Measurements from ENCODE around the gene MAGEA9.
"Not testable (repeated sequence)": the region's sequence is repeated elsewhere in the genome, so short reads cannot be mapped to it uniquely, and the experiment has no call there.

The MAGEA9 gene

DNA sequence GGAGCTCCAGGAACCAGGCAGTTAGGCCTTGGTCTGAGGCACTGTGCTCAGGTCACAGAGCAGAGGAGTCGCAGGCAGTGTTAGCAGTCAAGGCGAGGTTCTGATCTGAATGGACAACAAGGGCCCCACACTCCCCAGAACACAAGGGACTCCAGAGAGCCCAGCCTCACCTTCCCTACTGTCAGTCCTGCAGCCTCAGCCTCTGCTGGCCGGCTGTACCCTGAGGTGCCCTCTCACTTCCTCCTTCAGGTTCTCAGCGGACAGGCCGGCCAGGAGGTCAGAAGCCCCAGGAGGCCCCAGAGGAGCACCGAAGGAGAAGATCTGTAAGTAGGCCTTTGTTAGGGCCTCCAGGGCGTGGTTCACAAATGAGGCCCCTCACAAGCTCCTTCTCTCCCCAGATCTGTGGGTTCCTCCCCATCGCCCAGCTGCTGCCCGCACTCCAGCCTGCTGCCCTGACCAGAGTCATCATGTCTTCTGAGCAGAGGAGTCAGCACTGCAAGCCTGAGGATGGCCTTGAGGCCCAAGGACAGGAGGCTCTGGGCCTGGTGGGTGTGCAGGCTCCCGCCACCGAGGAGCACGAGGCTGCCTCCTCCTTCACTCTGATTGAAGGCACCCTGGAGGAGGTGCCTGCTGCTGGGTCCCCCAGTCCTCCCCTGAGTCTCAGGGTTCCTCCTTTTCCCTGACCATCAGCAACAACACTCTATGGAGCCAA, 26.2 kb downstream of the MAGEA9 start:
- no peak for DNase-seq

DNA sequence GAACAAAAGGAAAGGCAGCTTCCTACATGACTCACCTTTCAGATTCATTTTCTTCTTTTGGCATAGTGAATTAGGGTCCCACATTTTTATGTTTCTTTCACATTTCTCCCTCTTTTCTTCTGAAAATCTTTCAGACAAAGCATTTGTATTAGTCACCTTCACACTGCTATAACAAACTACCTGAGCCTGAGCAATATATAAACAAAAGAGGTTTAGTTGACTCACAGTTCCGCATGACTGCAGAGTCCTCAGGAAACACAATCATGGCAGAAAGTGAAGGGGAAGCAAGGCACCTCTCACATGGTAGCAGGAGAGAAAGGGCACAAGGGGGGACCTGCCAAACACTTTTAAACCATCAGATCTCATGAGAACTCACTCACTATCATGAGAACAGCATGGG, 36.9 kb downstream of the MAGEA9 start:
- DNase-seq = no peak

DNA sequence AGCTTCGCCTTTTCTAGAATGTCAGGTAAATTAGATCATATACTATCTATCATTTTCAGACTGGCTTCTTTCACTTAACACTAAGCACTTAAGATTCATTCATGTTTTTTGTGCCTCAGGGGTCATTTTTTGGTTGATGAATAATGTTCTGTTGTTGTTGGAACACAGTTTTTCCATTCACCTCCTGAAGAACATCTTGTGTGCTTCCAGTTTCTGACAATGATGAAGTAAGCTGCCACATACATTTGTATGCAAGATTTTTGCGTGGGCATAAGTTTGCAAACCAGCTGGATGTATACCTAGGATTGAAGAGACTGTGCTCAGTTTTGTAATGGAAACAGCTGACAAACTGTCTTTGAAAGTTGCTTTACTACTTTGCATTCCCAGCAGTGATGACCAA, 37.6 kb downstream of the MAGEA9 start:
- no peak for DNase-seq

DNA sequence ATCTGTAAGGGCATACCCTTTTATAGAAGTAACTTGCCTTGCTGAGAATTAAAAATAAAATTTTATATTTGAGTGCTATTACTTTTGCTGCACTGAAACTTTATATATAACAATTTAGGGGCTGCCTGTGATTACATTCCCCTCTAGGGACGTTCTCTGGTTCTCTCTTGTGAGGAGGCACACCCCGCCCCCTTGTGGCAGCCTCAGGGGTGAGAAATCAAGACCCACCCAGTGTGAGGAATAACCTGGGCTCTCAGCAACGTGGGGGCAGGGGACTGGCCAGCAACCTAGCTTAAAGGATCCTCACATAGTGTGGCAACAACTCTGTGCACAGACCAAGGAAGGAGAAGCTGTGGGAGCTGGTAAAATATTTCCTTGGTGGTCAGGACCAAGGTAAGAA, 43.7 kb downstream of the MAGEA9 start:
- no peak for DNase-seq

DNA sequence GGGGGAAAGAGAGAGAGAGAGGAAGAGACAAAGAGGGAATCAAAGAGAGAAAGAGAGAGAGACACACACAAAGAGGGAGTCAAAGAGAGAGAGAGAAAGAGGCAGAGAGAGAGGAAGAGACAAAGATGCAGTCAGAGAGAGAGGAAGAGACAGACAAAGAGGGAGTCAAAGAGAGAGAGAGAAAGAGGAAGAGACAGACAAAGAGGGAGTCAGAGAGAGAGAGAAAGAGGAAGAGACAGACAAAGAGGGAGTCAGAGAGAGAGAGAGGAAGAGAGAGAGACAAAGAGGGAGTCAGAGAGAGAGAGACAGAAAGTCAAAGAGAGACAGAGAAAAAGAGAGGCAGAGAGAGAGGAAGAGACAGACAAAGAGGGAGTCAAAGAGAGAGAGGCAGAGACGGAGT, 45.5 kb downstream of the MAGEA9 start:
- no peak for DNase-seq

DNA sequence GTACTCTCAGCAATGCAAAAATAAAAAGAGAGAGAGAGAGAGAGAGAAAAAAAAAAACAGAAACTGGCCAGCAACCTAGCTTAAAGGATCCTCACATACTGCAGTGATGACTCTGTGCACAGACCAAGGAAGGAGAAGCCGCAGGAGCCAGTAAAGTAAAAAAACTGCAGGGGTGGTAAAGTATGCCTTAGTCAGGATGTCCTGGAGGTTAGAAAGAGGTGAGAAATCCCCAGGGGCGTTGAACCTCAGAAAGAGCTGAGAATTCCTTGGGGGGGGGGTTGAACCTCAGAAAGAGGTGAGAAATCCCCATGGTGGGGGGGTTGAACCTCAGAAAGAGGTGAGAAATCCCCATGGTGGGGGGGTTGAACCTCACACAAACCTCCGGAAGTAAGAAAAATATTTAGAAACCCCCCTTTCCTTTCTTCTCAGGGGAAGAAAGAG, 48.0 kb downstream of the MAGEA9 start:
- peak; percentile 35 for DNase-seq

DNA sequence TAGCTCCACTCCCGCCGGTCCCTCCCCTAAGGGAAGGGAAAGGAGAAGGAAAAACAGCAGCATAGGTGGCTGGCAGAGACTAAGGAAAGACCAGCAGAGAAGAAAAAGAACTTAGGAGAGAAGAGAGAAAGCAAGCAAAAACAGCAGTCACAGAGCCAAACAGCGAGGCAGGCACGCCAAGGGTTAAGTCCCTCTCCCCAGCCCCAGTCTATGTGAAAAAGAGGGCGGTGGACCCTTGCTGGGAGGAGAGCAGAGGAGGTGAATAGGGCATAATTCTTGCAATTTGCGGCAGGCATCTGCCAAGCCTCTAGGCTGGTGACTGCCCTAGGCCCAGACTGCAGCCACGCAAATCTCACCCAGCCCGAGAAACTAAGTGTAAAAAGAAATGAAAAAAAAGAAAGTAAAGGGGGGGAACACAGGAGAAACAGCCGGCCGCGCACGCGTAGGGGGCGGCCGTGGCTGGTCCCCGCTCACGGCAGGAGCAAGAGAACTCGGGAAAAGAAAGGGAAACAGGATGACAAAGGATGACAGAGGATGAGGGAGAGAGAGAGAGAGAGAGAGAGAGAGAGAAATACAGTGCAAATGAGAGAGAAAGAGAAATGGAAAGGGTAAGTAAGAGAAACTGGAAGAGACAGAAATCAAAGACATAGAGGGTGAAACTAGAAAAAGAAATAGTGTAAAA, 48.6 kb downstream of the MAGEA9 start:
- peak; percentile 10 for DNase-seq

DNA sequence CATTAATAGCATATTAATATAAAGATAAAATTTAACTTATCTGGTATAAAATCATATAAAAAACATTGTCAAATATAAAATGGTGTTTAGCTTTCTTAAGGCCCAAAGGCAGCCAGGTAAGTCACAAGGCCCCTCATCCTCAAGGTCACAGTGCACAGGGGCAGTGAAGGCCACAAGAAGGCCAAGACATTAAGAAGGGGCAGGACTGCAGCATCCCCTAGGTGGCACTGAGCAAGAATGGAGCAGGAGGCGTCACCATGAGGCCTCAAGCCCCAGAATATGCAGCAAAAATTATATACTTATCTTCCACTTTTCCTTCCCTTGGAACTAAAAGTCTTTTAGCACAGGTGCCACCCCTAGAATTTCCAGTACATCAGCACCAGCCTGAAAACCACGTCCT, 49.7 kb downstream of the MAGEA9 start:
- DNase-seq = no peak

DNA sequence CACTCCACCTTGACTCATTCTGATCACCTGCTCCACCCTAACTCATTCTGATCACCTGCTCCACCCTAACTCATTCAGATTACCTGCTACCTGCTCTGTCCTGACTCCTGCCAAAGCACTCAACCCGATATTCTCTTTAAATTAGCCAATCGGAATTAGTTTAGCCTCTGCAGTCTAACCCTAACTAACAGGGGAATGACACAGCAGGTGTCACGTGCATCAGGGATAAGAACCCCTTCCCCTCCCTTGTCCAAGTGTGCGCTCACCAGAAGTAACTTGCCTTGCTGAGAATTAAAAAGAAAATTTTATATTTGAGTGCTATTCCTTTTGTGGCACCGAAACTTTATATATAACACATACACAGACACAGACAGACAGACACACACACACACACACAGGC, 55.0 kb downstream of the MAGEA9 start:
- DNase-seq = not testable (repeated sequence)

DNA sequence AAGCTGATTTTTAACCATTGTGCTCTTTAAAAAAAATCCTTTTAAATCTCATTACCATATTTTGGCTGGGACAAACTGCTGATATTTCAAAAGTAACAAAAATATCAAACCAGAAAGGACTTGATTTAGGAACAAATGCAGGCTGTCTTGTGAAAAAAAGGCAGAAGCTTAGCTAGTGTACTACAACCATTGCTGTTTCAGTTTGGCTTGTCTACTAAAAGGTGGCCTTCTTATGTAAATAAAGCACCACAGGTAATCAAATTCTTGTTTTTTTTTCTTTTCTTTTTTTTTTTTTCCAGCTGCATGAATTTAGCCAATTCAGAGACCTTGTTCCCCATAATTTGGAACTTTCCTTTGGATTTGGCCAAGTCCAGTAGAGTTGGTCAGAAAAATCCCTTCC, 55.4 kb downstream of the MAGEA9 start:
- DNase-seq = no peak

Measured in central memory CD4-positive, alpha-beta T cell (primary cell).